Measurements from ENCODE around the gene CTTN.

Gene CTTN

DNA sequence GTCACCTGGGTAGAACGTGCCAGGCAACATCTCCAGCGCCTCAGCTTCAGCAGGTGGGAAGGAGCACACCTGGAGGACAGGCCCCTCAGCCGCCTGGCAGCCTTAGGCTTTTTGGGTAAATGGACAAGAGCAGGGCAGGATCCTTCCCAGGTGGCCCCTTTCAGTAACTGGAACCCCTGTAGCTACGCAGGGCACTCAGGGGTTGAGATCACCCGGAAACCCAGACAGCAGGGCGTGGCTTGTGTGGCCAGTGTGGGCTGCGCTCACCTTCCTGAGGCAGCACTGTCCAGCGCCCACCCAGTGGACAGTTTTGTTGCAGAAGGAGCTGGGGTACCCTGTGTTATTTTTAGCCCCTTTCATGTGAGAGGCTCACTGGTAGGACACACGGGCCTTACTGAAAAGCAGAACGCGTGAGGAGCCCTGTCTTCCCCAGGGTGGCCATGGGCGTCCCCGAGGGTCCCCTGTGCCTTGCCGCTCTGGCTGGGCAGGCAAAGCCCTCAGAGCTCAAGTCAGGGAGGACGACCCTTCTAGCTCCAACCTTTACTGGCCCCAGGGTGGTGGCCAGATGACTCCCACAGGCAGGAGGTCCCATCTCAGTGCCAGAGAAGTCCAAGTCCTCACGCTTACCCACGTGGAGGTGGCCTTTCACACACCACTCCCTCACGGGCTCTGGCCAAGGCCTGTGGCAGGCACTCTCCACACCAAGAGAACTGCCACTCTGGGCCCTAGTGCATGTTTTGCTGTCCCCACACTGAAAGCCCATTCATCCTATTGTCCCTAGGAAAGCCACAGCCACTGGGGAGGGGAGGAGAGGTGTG lies 75.8 kb downstream of the CTTN start:
- no peak for DNase-seq

DNA sequence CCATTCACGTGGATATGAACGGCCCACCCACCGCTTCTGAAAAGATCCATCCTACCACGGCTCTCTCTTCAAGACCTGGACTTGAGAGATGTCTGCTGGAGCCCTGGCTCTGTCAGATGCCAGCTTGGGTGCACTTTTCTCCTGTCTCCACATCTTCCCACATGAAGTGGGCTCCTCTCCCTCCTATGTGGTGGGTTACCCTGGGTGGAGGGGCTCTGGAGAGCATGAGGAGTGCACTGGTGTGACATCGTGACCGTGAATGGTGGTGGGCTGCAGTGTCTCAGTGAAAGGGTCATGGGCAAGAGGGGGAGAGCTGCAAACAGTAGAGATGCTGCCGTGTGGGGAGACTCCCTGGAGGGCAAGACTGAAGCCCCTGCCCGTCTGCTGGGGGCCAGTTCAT lies 76.4 kb downstream of the CTTN start:
- DNase-seq, result no peak

DNA sequence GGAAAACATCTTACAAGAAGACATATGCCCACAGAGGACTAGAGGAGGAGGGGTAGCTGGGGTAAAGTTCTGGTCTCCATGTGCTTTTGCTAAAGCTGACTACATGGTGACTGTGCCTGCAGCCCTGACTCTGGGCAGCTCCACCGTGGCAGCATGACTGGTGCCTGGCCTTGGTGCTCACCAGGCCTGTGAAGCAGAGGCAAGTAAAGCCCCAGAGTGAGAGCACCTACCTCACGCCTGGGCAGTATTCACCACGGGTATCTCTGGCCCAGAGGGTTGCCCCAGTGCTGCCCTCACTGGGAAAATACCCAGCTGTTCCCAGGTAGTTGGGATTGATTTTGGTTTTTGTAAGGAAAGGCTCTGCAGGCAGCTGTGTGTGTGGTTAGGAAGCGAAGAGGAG lies 78.3 kb downstream of the CTTN start:
- DNase-seq, result no peak

- DNase-seq, result no peak
These were observed 78.8 kb downstream of the CTTN start for GRCh38 chr11:70477176-70477575.

GRCh38 chr11:70477609-70478008 lies 79.3 kb downstream of the CTTN start:
- peak in 28 of 51 donors; percentile 9 to 69 (median 32) for DNase-seq

DNA sequence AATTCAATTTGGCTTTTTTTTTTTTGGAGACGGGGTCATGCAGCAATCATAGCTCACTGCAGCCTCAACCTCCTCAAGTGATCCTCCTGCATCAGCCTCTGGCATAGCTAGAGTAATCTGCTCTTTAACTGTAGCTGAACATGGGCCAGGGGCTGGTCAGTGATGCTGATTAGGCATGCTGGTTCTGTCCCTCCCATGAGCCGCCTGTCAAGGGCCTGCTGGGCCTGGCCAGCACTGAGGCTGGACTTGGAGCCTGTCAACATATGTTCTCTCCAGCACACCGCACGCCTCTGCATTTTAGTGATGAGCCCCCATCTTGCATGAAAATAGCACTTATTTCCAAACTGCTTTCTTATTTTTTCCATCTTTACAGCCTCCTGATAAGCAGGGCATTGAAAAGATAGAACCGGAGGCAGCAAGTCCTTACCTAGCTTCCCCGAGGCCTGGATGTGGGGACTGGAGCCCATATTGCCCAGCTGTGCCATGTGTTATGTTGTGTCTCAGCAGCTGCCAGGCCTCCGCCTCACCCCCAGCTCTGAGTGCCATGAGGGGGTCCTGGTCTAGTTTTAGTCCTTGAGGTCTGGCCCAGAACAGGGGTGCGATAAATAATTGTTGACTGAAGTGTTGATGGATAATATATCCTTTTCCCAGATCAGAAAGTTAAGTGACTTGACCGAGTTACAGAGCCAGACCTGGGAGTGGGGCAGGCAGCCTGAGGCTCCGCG lies 80.0 kb downstream of the CTTN start:
- DNase-seq, result no peak

DNA sequence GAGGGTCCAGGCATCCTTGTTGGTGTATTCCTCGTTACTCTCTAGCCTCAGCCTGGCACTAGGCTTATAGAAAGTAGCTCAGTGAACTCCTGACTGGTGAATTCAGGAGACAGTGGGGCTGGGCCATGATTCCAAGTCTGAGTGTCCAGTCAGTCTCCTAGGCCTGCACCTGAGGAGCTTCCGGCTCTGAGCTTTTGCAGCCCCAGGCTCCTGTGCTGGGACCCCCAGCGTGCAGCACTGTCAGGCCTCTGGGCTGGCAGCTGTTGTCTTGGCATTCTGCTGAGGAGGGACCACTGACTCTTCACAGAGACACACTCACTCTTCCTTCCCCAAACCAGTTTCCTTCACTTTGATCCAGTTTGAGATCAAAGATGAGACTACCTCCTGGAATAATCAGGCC lies 82.4 kb downstream of the CTTN start:
- DNase-seq, result no peak

- peak in 1 of 51 donors; percentile 18 for DNase-seq
These were observed 83.5 kb downstream of the CTTN start for GRCh38 chr11:70481625-70482528.

GRCh38 chr11:70482529-70482917 lies 84.2 kb downstream of the CTTN start:
- peak in 1 of 51 donors; percentile 47 for DNase-seq

- DNase-seq, result peak in 6 of 51 donors; percentile 11 to 47 (median 16)
These were observed 84.9 kb downstream of the CTTN start for GRCh38 chr11:70483077-70483861.

GRCh38 chr11:70483917-70484316 lies 85.6 kb downstream of the CTTN start:
- DNase-seq, result no peak

DNA sequence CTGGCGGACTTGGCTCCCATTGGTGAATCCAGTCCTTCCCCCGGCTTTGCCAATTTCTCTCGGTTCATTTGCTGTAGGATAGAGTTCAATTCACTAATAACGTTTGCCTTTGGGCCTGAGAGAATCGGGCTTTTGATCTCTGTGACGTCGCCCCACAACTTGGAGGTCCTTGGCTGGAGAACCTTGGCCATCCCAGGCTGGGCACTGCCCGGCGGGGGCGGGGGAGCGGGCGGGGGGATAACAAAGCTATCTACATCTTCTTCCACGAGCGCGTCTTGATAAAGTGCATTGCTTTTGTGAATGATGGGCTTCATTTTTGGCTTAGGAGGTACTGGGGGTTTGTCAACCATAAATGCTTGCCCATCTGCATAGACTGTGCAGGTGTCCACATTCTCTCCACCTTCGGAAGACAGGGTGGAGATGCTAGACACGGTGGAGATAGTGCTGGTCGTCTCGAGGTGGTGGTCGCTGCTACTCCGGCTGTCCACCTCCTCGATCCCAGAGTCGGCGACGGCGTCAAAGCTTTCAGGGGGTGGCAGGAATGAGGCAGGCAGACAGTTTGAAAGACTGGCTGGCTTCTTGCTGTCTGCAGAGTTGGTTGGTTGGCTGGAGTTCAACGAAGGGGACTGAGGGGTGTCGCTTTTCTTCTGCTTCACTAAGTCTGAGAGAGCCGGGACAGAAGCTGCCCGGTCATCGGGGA lies 87.1 kb downstream of the CTTN start:
- no peak for DNase-seq

GRCh38 chr11:70486026-70486415 lies 87.7 kb downstream of the CTTN start:
- DNase-seq, result no peak
